ENCODE results near the gene TNFRSF25. TPM values are rescaled to one million over a fixed set of nuclear protein-coding genes. Genes with fewer than 3 reads are reported as not detected.
A peak's percentile ranks its signal among the peaks of the same experiment; 100 is the strongest.
"Not testable (repeated sequence)": the region's sequence is repeated elsewhere in the genome, so short reads cannot be mapped to it uniquely, and the experiment has no call there.

TNFRSF25 gene
- total RNA-seq, 1 donor from 2014 or later, result 26.1 TPM

DNA sequence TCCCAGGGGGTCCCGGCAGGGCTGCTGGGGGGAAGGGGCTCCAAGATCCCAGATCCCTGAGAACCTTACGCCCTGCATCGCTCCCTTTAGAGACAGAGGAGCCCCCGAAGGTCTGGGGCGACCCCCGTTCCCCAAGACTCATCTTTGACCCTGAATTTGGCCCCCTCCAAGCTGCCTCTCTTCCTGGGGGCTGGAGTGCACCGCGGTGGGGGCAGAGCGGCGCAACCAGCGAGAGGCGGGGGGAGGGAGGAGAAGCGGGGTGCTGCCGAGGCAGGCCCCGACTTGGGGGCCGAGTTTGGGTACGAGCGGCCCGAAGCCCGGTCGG, 30.9 kb upstream of the TNFRSF25 start:
- peaks cover 16% of the 10 kb centered on the region for H3K4me1 Mint-ChIP-seq
- TF ChIP-seq CTCF (conservative IDR thresholded peaks at IDR 0.05), result no peak
- no peaks in the 10 kb centered on the region for H3K36me3 Mint-ChIP-seq (ENCODE audit: low read depth)
- no peak for DNase-seq (ENCODE audit: low read depth, low spot score)
- no peak overlapping the region for H3K27ac Mint-ChIP-seq (ENCODE audit: unreplicated experiment)
- H3K9me3 Mint-ChIP-seq, result no peaks in the 10 kb centered on the region
- peaks cover 6% of the 10 kb centered on the region for H3K27me3 Mint-ChIP-seq (ENCODE audit: low read depth)
- peak overlapping the region; percentile 88 for H3K4me3 Mint-ChIP-seq

GRCh38 chr1:6496365-6496721, 30.4 kb upstream of the TNFRSF25 start:
- Mint-ChIP-seq H3K36me3 (ENCODE audit: low read depth) (no peaks in the 10 kb centered on the region), H3K27me3 (ENCODE audit: low read depth) (peaks cover 5% of the 10 kb centered on the region), H3K27ac (ENCODE audit: unreplicated experiment) (no peak overlapping the region), H3K4me1 (peaks cover 20% of the 10 kb centered on the region), H3K4me3 (peak overlapping the region; percentile 88), H3K9me3 (no peaks in the 10 kb centered on the region)
- no peak for DNase-seq (ENCODE audit: low read depth, low spot score)
- TF ChIP-seq CTCF (conservative IDR thresholded peaks at IDR 0.05), result no peak

DNA sequence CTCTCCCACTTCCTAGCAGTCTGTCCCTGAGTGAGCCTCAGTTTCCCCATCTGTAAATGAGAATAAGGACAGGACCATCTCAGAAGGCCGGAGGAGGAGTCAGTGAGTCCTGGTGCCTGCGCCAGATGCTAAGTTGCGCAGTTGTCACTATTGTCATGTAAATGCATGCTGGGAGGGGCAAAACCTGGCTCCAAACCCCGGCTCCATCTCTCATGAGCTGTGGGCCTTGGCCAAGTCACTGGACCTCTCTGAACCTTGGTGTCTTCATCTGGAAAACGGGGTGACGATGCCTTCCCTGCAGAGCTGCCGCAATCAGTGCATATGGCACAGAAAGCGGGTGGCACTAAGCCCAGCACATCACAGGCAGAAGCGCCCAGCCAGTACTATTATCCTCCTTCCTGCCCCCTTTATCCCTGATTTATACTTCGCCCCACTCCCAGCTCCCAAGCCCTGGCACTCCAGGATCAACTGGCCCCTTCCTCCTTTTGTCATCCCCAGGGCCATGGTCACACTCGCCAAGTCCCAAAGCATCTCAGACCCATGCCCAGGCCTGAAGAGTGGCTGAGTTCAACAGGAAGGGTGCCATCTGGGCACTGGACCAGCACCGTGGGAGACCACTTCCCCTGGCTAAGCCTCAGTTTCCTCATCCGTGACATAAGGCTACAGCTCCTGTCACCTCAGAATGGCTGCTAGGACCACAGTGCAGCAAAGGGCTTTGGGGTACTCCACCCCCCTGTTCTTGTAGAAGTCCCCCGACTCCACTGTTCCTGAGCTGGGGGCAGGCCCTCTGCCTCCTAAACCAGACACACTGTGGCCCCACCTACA, 29.8 kb upstream of the TNFRSF25 start:
- H3K27ac Mint-ChIP-seq (ENCODE audit: unreplicated experiment), result no peak overlapping the region
- H3K27me3 Mint-ChIP-seq (ENCODE audit: low read depth), result peaks cover 3% of the 10 kb centered on the region
- H3K9me3 Mint-ChIP-seq, result no peaks in the 10 kb centered on the region
- peak overlapping the region; percentile 88 for H3K4me3 Mint-ChIP-seq
- H3K36me3 Mint-ChIP-seq (ENCODE audit: low read depth), result no peaks in the 10 kb centered on the region
- TF ChIP-seq CTCF (conservative IDR thresholded peaks at IDR 0.05), result no peak
- no peak for DNase-seq (ENCODE audit: low read depth, low spot score)
- peaks cover 20% of the 10 kb centered on the region for H3K4me1 Mint-ChIP-seq

- Mint-ChIP-seq H3K9me3 (no peaks in the 10 kb centered on the region), H3K27ac (ENCODE audit: unreplicated experiment) (no peak overlapping the region), H3K27me3 (ENCODE audit: low read depth) (peaks cover 3% of the 10 kb centered on the region), H3K36me3 (ENCODE audit: low read depth) (no peaks in the 10 kb centered on the region), H3K4me3 (peak overlapping the region; percentile 64), H3K4me1 (peaks cover 20% of the 10 kb centered on the region)
- no peak for DNase-seq (ENCODE audit: low read depth, low spot score)
- no peak for TF ChIP-seq CTCF (conservative IDR thresholded peaks at IDR 0.05)
Measured at GRCh38 chr1:6495041-6495441, 29.1 kb upstream of the TNFRSF25 start.

- no peaks in the 10 kb centered on the region for H3K9me3 Mint-ChIP-seq
- H3K4me1 Mint-ChIP-seq, result peaks cover 20% of the 10 kb centered on the region
- TF ChIP-seq CTCF (conservative IDR thresholded peaks at IDR 0.05), result no peak
- no peak for DNase-seq (ENCODE audit: low read depth, low spot score)
- peaks cover 3% of the 10 kb centered on the region for H3K27me3 Mint-ChIP-seq (ENCODE audit: low read depth)
- peak overlapping the region; percentile 64 for H3K4me3 Mint-ChIP-seq
- H3K36me3 Mint-ChIP-seq (ENCODE audit: low read depth), result no peaks in the 10 kb centered on the region
- peak overlapping the region; percentile 83 for H3K27ac Mint-ChIP-seq (ENCODE audit: unreplicated experiment)
Measured at GRCh38 chr1:6494627-6495026, 28.7 kb upstream of the TNFRSF25 start.

GRCh38 chr1:6493834-6494223, 27.9 kb upstream of the TNFRSF25 start:
- H3K27ac Mint-ChIP-seq (ENCODE audit: unreplicated experiment); H3K36me3 Mint-ChIP-seq (ENCODE audit: low read depth); H3K27me3 Mint-ChIP-seq (ENCODE audit: low read depth); H3K4me3 Mint-ChIP-seq; H3K9me3 Mint-ChIP-seq; DNase-seq (ENCODE audit: low read depth, low spot score): not testable (repeated sequence)
- peaks cover 20% of the 10 kb centered on the region for H3K4me1 Mint-ChIP-seq

Measured in neural crest cell (in vitro differentiated cells).